Measurements from ENCODE around the gene EPN1. TPM values are rescaled to one million over a fixed set of nuclear protein-coding genes. Genes with fewer than 3 reads are reported as not detected.

Gene EPN1
- total RNA-seq, 2 experiments from 2014 or later = 63.9 to 64.5 TPM

DNA sequence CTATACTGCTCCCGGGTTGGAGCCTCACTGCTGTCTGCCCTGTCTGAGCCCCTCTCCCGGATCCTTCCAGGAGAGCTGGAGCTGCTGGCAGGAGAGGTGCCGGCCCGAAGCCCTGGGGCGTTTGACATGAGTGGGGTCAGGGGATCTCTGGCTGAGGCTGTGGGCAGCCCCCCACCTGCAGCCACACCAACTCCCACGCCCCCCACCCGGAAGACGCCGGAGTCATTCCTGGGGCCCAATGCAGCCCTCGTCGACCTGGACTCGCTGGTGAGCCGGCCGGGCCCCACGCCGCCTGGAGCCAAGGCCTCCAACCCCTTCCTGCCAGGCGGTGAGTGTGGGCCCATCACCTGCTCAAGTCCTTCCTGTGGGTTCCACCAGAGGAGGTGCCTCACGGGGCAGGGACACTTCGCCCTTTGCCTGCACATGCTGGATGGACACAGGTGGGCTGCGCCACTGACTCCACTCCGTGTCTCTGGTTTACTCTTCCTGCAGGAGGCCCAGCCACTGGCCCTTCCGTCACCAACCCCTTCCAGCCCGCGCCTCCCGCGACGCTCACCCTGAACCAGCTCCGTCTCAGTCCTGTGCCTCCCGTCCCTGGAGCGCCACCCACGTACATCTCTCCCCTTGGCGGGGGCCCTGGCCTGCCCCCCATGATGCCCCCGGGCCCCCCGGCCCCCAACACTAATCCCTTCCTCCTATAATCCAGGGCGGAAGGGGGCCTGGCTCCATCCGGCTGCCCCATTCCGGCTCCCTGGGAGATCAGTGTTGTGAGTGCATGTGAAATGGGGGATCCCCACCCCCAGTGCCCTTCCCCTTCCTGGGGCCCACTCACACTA, 19.8 kb downstream of the EPN1 start:
- CTCF ChIA-PET = no interaction called here
- Mint-ChIP-seq H3K4me3 (no peak overlapping the region), H3K27ac (no peak overlapping the region), H3K36me3 (ENCODE audit: low read depth) (peaks cover 27% of the 10 kb centered on the region), H3K4me1 (no peaks in the 10 kb centered on the region), H3K27me3 (no peaks in the 10 kb centered on the region), H3K9me3 (no peaks in the 10 kb centered on the region)
- no peak for DNase-seq
- POLR2A ChIA-PET = no interaction called here

DNA sequence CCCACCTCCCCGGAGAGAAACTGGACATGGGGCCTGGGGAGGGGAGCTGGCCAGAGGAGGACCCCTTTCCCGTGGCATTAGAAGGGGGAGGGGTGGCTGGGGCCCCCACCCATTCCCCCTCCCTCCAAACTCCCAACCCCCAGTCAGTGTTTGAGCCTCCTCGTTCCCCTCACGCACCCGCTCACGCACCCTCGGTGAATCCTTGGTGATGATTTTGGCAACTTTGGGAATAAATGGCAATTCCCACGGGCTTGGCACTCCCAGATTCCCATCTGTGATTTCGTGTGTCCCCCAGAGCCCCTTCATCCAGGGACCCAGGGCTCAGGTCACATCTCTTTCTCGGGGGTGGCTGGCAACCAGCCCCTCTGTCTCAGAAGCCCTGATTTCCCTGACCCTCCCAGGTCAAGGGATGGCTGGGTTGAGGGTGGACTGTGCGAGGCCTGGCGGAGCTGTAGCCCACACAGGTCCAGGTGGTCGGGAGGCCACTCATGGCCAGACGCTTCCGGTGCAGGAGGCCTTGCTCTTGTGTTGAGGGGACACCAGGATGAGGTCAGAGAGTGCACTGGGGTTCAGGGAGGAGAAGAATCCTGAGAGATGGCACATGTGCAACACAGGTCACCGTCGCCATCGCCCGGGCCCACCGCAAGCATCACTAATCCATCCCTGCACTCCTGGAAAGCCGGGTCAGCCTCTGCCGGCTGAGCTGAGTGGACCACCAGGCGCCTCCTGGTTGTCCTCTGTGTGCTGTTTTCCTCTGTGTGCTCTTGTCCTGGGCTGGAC, 20.7 kb downstream of the EPN1 start:
- no peak overlapping the region for H3K4me3 Mint-ChIP-seq
- no peak for DNase-seq
- H3K27ac Mint-ChIP-seq = no peak overlapping the region
- peaks cover 32% of the 10 kb centered on the region for H3K36me3 Mint-ChIP-seq (ENCODE audit: low read depth)
- ChIA-PET POLR2A (no interaction called here), CTCF (no interaction called here)
- no peaks in the 10 kb centered on the region for H3K4me1 Mint-ChIP-seq
- H3K9me3 Mint-ChIP-seq = no peaks in the 10 kb centered on the region
- H3K27me3 Mint-ChIP-seq = no peaks in the 10 kb centered on the region

DNA sequence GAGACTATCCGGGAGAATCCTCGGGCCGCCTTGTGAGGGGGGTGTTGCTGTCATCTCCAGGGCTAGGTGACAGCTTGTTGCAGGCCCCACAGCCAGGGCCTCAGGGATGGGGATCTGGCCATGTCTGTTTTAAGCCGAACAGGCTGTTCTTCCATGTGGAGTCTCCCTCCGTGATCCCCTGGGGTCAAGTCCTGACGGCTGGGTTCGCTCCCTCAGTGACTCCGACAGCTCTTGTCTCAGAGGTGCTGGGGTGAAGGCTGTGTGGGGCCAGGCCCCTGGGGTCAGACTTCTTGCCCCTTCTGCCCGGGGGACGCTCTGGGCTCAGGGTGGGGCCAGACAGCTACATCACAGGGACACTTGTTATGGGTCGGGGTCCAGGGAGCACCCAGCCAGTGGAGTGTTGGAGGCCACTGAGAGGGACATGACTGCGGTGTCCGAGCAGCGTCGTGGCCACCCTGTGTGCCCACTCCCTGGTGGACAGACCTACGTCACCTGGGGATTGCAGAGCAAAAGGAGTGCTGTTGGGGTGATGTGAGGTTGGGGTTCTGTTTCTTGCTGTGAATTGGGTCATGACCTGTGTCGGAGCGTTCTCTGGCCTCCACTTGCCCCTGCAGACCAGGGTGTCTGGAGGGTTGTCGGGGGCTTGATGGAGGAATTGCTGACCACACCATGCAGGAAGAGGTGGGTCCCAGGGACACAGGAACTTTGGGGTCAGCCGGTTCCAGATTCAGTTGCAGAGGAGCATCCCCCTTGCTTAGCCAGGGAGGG, 21.5 kb downstream of the EPN1 start:
- H3K9me3 Mint-ChIP-seq = no peaks in the 10 kb centered on the region
- H3K36me3 Mint-ChIP-seq (ENCODE audit: low read depth) = peaks cover 34% of the 10 kb centered on the region
- CTCF ChIA-PET = no interaction called here
- no peak overlapping the region for H3K27ac Mint-ChIP-seq
- no peak for DNase-seq
- no peak overlapping the region for H3K4me3 Mint-ChIP-seq
- POLR2A ChIA-PET = no interaction called here
- no peaks in the 10 kb centered on the region for H3K27me3 Mint-ChIP-seq
- H3K4me1 Mint-ChIP-seq = no peaks in the 10 kb centered on the region

DNA sequence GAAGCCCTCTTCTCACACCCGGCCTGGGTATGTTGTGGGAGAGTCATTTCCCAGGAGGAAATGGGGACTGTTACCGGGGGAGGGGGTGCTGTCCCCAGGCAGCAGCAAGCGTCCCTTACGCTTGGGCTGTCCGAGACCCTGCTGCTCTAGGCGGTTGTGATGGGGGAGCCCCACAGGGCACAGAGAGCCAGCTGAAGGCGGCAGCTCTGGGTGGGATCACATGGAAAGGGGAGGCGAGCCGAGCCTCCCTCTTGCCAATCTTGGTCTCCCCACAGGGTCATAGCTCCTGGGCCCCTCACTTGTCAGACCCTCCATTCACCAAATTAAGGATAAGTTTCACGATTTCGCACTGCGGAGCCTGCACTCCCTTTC, 22.0 kb downstream of the EPN1 start:
- Mint-ChIP-seq H3K4me1 (no peaks in the 10 kb centered on the region), H3K36me3 (ENCODE audit: low read depth) (peaks cover 36% of the 10 kb centered on the region), H3K27me3 (no peaks in the 10 kb centered on the region), H3K9me3 (no peaks in the 10 kb centered on the region), H3K27ac (no peak overlapping the region), H3K4me3 (no peak overlapping the region)
- ChIA-PET CTCF (no interaction called here), POLR2A (no interaction called here)
- no peak for DNase-seq

DNA sequence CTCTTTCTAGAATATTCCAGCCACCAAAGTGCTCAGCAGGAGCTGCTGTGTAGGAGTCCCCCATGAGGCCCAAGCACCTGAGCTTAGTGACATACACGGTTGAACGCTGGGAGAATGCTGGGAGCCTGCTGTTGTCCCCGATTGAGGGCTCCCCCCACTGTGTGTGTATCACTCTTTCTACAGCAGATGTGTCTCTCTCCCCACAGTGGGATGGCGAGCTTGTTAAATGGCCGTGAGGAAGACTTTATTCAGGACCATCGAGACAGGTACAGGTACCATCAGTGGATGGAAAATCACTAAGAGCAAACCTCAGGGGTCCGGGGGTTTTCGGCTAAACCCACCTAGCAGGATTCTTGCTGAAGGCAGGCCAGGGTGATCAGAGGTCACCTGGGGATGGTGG, 22.7 kb downstream of the EPN1 start:
- no peaks in the 10 kb centered on the region for H3K4me1 Mint-ChIP-seq
- no peaks in the 10 kb centered on the region for H3K27me3 Mint-ChIP-seq
- peaks cover 40% of the 10 kb centered on the region for H3K36me3 Mint-ChIP-seq (ENCODE audit: low read depth)
- DNase-seq = no peak
- ChIA-PET POLR2A (no interaction called here), CTCF (interaction anchor here (0.6 kb wide), 1 partner anchor 697 kb away, joined by 3 read pairs; no protein-coding TSS in a partner anchor)
- H3K9me3 Mint-ChIP-seq = no peaks in the 10 kb centered on the region
- no peak overlapping the region for H3K27ac Mint-ChIP-seq
- no peak overlapping the region for H3K4me3 Mint-ChIP-seq

DNA sequence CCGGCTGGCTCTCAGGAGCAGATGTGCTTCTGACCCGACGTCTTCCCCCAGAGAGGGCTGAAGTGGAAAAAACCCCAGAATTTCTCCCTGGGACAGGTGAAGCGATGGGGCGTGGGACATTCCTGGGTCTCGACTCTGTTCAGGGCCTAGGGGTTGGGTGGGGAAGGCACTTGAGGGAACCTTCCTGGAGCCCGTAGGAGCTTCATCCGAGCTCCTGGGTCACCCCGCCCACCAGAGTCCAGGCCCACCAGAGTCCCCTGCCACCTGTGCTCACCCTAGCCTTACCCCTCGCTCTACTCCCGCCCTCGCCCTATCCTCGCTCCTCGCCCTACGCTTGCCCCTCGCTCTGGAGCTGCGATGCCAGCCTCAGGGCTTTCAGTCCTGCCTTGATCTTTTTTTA, 23.2 kb downstream of the EPN1 start:
- no peak for DNase-seq
- POLR2A ChIA-PET = no interaction called here
- H3K36me3 Mint-ChIP-seq (ENCODE audit: low read depth) = peaks cover 43% of the 10 kb centered on the region

DNA sequence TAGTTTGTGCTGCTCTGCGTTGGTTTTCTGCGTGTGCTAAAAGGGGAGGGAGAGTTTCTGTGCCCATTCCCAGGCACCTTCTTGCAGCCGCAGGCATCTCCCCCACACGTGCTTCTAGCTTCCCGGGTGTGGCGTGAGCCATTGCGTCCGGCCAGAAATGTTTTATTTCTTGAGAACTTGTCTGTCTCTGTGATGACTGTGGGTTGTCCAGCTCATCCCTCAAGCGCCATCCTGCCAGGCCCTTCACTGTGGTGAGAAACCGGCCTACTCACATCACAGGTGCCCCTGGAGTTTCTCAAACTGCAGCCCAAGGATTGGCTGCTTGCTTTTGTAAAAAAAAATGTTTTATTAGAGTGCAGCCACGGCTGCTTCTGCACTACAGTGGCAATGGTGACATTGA, 24.2 kb downstream of the EPN1 start:
- no peak overlapping the region for H3K4me3 Mint-ChIP-seq
- DNase-seq = no peak
- no peaks in the 10 kb centered on the region for H3K27me3 Mint-ChIP-seq
- POLR2A ChIA-PET = no interaction called here
- H3K4me1 Mint-ChIP-seq = peaks cover 2% of the 10 kb centered on the region
- H3K36me3 Mint-ChIP-seq (ENCODE audit: low read depth) = peaks cover 42% of the 10 kb centered on the region
- CTCF ChIA-PET = no interaction called here
- H3K9me3 Mint-ChIP-seq = no peaks in the 10 kb centered on the region
- H3K27ac Mint-ChIP-seq = no peak overlapping the region

More for the DNA sequence above, 23.2 kb downstream of the EPN1 start:
- Mint-ChIP-seq H3K27ac (no peak overlapping the region), H3K27me3 (no peaks in the 10 kb centered on the region), H3K4me1 (no peaks in the 10 kb centered on the region), H3K4me3 (no peak overlapping the region), H3K9me3 (no peaks in the 10 kb centered on the region)
- CTCF ChIA-PET = interaction anchor here (0.6 kb wide), 1 partner anchor 696 kb away, joined by 3 read pairs; no protein-coding TSS in a partner anchor

DNA sequence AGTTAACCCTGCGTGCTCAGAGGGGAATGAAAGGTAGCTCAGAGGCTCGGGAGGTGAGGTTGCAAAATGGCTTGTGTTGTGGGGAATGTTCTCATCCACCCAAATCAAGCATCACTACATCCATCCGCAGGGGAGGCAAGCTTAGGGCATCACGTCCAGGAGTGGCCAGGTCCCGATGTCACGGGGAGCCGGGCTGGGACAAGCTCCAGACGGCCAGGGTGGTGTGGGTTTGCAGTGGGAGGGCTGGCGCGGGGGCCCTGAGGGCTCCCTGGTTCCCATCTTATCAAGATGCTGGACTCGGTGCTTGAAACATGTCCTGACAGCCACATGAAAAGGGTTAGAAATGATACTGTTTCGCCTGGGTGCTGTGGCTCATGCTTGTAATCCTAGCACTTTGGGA, 25.8 kb downstream of the EPN1 start:
- ChIA-PET CTCF (no interaction called here), POLR2A (no interaction called here)
- H3K36me3 Mint-ChIP-seq (ENCODE audit: low read depth) = peaks cover 47% of the 10 kb centered on the region
- no peak overlapping the region for H3K27ac Mint-ChIP-seq
- no peaks in the 10 kb centered on the region for H3K27me3 Mint-ChIP-seq
- H3K9me3 Mint-ChIP-seq = no peaks in the 10 kb centered on the region
- peaks cover 2% of the 10 kb centered on the region for H3K4me1 Mint-ChIP-seq
- DNase-seq = no peak
- no peak overlapping the region for H3K4me3 Mint-ChIP-seq

DNA sequence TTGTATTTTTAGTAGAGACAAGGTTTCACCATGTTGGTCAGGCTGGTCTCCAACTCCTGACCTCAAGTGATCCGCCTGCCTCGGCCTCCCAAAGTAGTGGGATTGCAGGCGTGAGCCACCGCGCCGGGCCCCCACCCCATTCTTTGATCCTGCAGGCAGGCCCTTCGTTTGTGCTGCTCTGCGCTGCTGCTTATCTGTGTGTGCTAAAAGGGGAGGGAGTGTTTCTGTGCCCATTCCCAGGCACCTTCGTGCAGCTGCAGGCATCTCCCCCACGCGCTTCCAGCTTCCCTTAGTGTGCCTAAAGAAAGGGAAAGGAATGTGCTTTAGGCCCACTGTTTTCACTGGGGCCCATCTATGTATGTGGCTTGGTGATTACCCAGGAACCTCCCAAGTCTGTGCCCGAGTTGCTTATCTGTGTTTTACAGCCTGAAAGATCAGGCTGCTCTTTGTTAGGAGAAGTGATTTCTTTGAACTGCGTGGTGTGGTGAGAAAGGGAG, 27.2 kb downstream of the EPN1 start:
- CTCF ChIA-PET = interaction anchor here (1.0 to 2.4 kb wide), 2 partner anchors 9 to 21 kb away, joined by 3 to 8 read pairs; no protein-coding TSS in a partner anchor
- POLR2A ChIA-PET = no interaction called here
- Mint-ChIP-seq H3K9me3 (no peaks in the 10 kb centered on the region), H3K27me3 (no peaks in the 10 kb centered on the region), H3K27ac (no peak overlapping the region), H3K4me1 (peaks cover 2% of the 10 kb centered on the region), H3K36me3 (ENCODE audit: low read depth) (peaks cover 43% of the 10 kb centered on the region), H3K4me3 (no peak overlapping the region)
- no peak for DNase-seq

DNA sequence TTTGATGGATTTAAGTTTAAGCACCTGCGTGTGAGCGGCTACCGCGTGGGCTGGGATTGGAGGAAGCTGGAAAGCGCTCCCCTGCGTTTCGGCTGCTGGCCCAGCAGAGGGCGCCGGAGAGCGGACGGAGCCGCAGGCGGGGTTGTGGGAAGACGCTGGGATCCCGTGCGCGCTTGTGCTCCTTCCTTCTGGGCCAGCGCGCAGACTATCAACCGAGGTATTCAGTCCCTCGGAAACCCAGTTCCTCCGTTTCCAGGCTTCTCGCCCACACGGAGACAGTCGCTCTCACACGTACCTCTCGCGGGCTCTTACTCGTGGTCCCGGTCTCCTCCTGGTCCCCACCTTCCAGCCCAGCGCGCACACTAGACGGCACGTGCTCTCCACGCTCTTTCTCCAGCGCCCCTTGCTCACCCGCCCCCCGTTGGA, 28.8 kb downstream of the EPN1 start:
- H3K4me3 Mint-ChIP-seq = no peak overlapping the region
- ChIA-PET POLR2A (no interaction called here), CTCF (interaction anchor here (0.7 to 2.4 kb wide), 2 partner anchors 10 to 22 kb away, joined by 3 to 8 read pairs; no protein-coding TSS in a partner anchor)
- H3K27me3 Mint-ChIP-seq = peaks cover 2% of the 10 kb centered on the region
- H3K27ac Mint-ChIP-seq = no peak overlapping the region
- H3K36me3 Mint-ChIP-seq (ENCODE audit: low read depth) = peaks cover 33% of the 10 kb centered on the region
- H3K4me1 Mint-ChIP-seq = peaks cover 2% of the 10 kb centered on the region
- no peaks in the 10 kb centered on the region for H3K9me3 Mint-ChIP-seq
- peak; percentile 35 for DNase-seq

DNA sequence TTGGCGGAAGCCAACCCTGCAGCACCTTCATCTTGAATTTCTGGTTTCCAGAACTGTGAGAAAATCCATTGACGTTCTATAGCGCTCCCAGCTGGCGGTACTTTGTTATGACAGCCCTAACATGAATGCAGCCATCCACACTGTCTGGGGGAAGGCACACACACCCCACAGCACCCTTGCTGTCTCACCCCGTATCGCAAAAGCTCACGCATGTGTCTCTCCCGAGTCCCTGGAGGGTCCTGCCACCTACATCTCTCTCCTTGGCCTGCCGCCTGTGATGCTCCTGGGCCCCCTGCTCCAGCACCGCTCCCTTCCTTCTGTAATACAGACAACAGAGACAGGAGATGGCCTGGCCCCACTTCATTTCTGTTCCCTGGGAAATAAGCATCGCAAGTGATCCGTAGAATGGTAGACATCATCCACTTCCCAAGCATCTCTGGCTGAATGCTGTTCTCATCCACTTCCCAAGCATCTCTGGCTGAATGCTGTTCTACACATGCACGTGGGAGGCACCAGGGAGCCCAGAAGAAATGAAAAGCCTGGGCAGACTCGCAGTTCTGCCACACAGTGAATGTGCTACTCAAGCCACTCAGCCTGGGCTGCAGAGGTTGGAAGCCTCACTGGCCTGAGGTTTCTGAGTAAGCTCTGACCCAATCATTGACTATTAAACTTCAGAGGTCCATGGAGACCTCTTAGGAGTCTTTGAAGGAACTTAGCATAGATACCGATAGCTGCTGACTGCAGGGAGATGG, 29.6 kb downstream of the EPN1 start:
- POLR2A ChIA-PET = no interaction called here
- peaks cover 2% of the 10 kb centered on the region for H3K4me1 Mint-ChIP-seq
- peaks cover 6% of the 10 kb centered on the region for H3K27me3 Mint-ChIP-seq
- no peak for DNase-seq
- CTCF ChIA-PET = interaction anchor here (2.4 kb wide), 1 partner anchor 23 kb away, joined by 8 read pairs; no protein-coding TSS in a partner anchor
- H3K4me3 Mint-ChIP-seq = no peak overlapping the region
- H3K9me3 Mint-ChIP-seq = no peaks in the 10 kb centered on the region
- H3K27ac Mint-ChIP-seq = no peak overlapping the region
- H3K36me3 Mint-ChIP-seq (ENCODE audit: low read depth) = peaks cover 33% of the 10 kb centered on the region

DNA sequence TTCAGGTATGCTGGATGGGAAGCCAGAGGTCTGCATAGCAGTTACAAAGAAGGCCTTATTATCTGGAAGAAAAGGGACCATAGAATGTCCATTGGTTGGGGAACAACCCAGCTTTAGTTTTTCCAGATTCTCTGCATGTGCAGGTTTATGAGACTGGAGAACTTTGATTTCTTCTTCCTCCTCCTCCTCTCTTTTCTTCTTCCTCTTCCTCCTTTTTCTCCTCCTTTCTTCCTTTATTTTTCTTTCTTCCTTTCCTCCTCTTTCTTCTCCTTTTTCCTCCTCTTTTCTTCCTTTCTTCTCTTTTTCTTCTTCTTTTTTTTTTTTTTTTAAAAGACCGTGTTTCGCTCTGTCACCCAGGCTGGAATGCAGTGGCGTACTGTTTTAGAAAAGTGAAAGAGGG, 30.9 kb downstream of the EPN1 start:
- no peak for DNase-seq
- peaks cover 2% of the 10 kb centered on the region for H3K4me1 Mint-ChIP-seq
- ChIA-PET CTCF (interaction anchor here (0.7 kb wide), 1 partner anchor 1934 kb away, joined by 3 read pairs; no protein-coding TSS in a partner anchor), POLR2A (no interaction called here)
- H3K27ac Mint-ChIP-seq = no peak overlapping the region
- H3K4me3 Mint-ChIP-seq = no peak overlapping the region
- H3K9me3 Mint-ChIP-seq = no peaks in the 10 kb centered on the region
- peaks cover 6% of the 10 kb centered on the region for H3K27me3 Mint-ChIP-seq
- peaks cover 28% of the 10 kb centered on the region for H3K36me3 Mint-ChIP-seq (ENCODE audit: low read depth)

Data from activated CD4-positive, alpha-beta memory T cell treated with anti-CD3 and anti-CD28 coated beads, Interleukin-2, amount 10 ng/mL, durations not matched to agents 7 days and 5 days (primary cell).